MM.1S (cell line): Measurements from ENCODE around the gene RPSA.
"Not testable (repeated sequence)": the region's sequence is repeated elsewhere in the genome, so short reads cannot be mapped to it uniquely, and the experiment has no call there.

Experiments
- DNase-seq: peaks from one replicate; pipeline ENCODE4 v3.0.0-alpha.2; 2015
- H2AFZ ChIP-seq: fragments of 300-600 bp; sonication (generic); 2 replicates; pipeline ENCODE4 v1.6.0; 2016; ENCODE audit warnings: antibody characterized with exemption, low read length
- H3F3A ChIP-seq: fragments of 300-600 bp; sonication (generic); 2 replicates; pipeline ENCODE4 v1.6.1; 2016; ENCODE audit warnings: mild to moderate bottlenecking, antibody characterized with exemption, low read length, moderate library complexity, mixed read lengths; ENCODE audit not compliant: insufficient read depth
- H3K27ac ChIP-seq: fragments of 300-600 bp; sonication (generic); 2 replicates; pipeline ENCODE4 v1.5.1; 2016; ENCODE audit warnings: mild to moderate bottlenecking, low read length
- H3K27me3 ChIP-seq: fragments of 300-600 bp; sonication (generic); replicated peaks from 2 replicates; pipeline ENCODE4 v1.6.0; 2016; ENCODE audit warnings: low read length; ENCODE audit not compliant: insufficient read depth
- H3K36me3 ChIP-seq: fragments of 300-600 bp; sonication (generic); replicated peaks from 2 replicates; pipeline ENCODE4 v1.6.1; 2016; ENCODE audit warnings: mild to moderate bottlenecking, low read length, mixed read lengths; ENCODE audit not compliant: insufficient read depth
- H3K4me1 ChIP-seq: fragments of 300-600 bp; sonication (generic); 2 replicates; pipeline ENCODE4 v1.6.1; 2016; ENCODE audit warnings: low read length, mixed read lengths
- H3K4me2 ChIP-seq: fragments of 300-600 bp; sonication (generic); 2 replicates; pipeline ENCODE4 v1.6.0; 2016; ENCODE audit warnings: low read depth, low read length
- H3K4me3 ChIP-seq: fragments of 300-600 bp; sonication (generic); 2 replicates; pipeline ENCODE4 v1.5.1; 2016; ENCODE audit warnings: low read length, mixed read lengths
- H3K79me2 ChIP-seq: fragments of 300-600 bp; sonication (generic); 2 replicates; pipeline ENCODE4 v1.6.1; 2016; ENCODE audit warnings: mixed run types, low read length, mixed read lengths
- H3K9ac ChIP-seq: fragments of 300-600 bp; sonication (generic); 2 replicates; pipeline ENCODE4 v1.6.1; 2016; ENCODE audit warnings: low read length, mixed read lengths
- H3K9me2 ChIP-seq: fragments of 300-600 bp; sonication (generic); replicated peaks from 2 replicates; pipeline ENCODE4 v1.6.1; 2016; ENCODE audit warnings: mild to moderate bottlenecking, low read length, mixed read lengths; ENCODE audit not compliant: insufficient read depth
- H3K9me3 ChIP-seq: fragments of 300-600 bp; sonication (generic); replicated peaks from 2 replicates; pipeline ENCODE4 v1.6.1; 2016; ENCODE audit warnings: mild to moderate bottlenecking, low read length, mixed read lengths; ENCODE audit not compliant: insufficient read depth
- H4K20me1 ChIP-seq: fragments of 300-600 bp; sonication (generic); 2 replicates; pipeline ENCODE4 v1.6.1; 2016; ENCODE audit warnings: mild to moderate bottlenecking, low read length, moderate library complexity, mixed read lengths; ENCODE audit not compliant: insufficient read depth
- EZH2 ChIP-seq: fragments of 300-600 bp; sonication (generic); optimal IDR thresholded peaks from 2 replicates; pipeline ENCODE3; 2017; ENCODE audit warnings: low read depth, mild to moderate bottlenecking, antibody characterized with exemption, low read length, mixed read lengths
- EZH2phosphoT487 ChIP-seq: fragments of 300-600 bp; sonication (generic); IDR thresholded peaks from 2 replicates; pipeline ENCODE4 v1.6.1; 2018; ENCODE audit warnings: antibody characterized with exemption, low read length
- TF ChIP-seq, protein P1 (sequence below): fragments of 300-600 bp; sonication (generic); IDR thresholded peaks from 2 replicates; pipeline ENCODE4 v1.5.1; 2016; ENCODE audit warnings: antibody characterized with exemption, low read length, mixed read lengths

The RPSA gene

GRCh38 chr3:39449796-39450195 is 43.3 kb downstream of the RPSA start:
- H4K20me1 ChIP-seq: no peaks in the 10 kb centered on the region

GRCh38 chr3:39453134-39453533 is 46.6 kb downstream of the RPSA start:
- H3K79me2 ChIP-seq: no peaks in the 10 kb centered on the region
- no peaks in the 10 kb centered on the region for H3F3A ChIP-seq
- H4K20me1 ChIP-seq: no peaks in the 10 kb centered on the region
- no peak overlapping the region for H3K9ac ChIP-seq
- H3K27me3 ChIP-seq: no peaks in the 10 kb centered on the region
- no peaks in the 10 kb centered on the region for H3K4me1 ChIP-seq
- H3K9me3 ChIP-seq: no peaks in the 10 kb centered on the region
- H3K4me2 ChIP-seq: no peak overlapping the region
- no peak overlapping the region for H3K4me3 ChIP-seq
- DNase-seq: no peak
- H3K36me3 ChIP-seq: no peaks in the 10 kb centered on the region
- TF ChIP-seq EZH2 (no peak), EZH2phosphoT487 (no peak)
- TF ChIP-seq, protein P1, sequence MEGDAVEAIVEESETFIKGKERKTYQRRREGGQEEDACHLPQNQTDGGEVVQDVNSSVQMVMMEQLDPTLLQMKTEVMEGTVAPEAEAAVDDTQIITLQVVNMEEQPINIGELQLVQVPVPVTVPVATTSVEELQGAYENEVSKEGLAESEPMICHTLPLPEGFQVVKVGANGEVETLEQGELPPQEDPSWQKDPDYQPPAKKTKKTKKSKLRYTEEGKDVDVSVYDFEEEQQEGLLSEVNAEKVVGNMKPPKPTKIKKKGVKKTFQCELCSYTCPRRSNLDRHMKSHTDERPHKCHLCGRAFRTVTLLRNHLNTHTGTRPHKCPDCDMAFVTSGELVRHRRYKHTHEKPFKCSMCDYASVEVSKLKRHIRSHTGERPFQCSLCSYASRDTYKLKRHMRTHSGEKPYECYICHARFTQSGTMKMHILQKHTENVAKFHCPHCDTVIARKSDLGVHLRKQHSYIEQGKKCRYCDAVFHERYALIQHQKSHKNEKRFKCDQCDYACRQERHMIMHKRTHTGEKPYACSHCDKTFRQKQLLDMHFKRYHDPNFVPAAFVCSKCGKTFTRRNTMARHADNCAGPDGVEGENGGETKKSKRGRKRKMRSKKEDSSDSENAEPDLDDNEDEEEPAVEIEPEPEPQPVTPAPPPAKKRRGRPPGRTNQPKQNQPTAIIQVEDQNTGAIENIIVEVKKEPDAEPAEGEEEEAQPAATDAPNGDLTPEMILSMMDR: no peak
- no peaks in the 10 kb centered on the region for H3K9me2 ChIP-seq
- no peak overlapping the region for H3K27ac ChIP-seq
- no peak overlapping the region for H2AFZ ChIP-seq

More at GRCh38 chr3:39449796-39450195, 43.3 kb downstream of the RPSA start:
- Histone ChIP-seq H3K27ac (no peak overlapping the region), H3F3A (no peaks in the 10 kb centered on the region), H3K4me2 (no peak overlapping the region), H3K79me2 (no peaks in the 10 kb centered on the region), H3K4me1 (no peaks in the 10 kb centered on the region), H3K4me3 (no peak overlapping the region), H3K9ac (no peak overlapping the region), H2AFZ (no peak overlapping the region), H3K27me3 (no peaks in the 10 kb centered on the region), H3K36me3 (no peaks in the 10 kb centered on the region), H3K9me2 (no peaks in the 10 kb centered on the region), H3K9me3 (no peaks in the 10 kb centered on the region)
- TF ChIP-seq EZH2phosphoT487: no peak
- TF ChIP-seq EZH2: no peak
- TF ChIP-seq, protein P1: no peak
- DNase-seq: no peak

DNA sequence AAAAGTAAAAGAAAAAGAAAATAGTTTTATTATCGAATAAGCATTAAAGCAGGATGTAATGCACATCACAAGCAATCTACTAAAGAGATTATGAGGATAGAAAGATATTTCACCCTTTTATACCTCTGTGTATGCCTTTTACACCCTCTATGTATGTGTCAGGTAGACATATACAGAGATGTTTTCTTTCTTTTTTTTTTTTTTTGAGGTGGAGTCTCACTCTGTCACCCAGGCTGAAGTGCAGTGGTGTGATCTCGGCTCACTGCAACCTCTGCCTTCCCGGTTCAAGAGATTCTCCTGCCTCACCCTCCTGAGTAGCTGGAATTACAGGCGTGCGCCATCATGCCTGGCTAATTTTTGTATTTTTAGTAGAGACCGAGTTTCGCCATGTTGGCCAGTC is 47.4 kb downstream of the RPSA start:
- not testable (repeated sequence) for H3K4me3 ChIP-seq, H2AFZ ChIP-seq, H3K4me2 ChIP-seq, H3K27me3 ChIP-seq, H3K9me3 ChIP-seq, H4K20me1 ChIP-seq, H3K27ac ChIP-seq, H3K9ac ChIP-seq, H3K36me3 ChIP-seq, H3F3A ChIP-seq, H3K4me1 ChIP-seq, H3K79me2 ChIP-seq, H3K9me2 ChIP-seq, DNase-seq

DNA sequence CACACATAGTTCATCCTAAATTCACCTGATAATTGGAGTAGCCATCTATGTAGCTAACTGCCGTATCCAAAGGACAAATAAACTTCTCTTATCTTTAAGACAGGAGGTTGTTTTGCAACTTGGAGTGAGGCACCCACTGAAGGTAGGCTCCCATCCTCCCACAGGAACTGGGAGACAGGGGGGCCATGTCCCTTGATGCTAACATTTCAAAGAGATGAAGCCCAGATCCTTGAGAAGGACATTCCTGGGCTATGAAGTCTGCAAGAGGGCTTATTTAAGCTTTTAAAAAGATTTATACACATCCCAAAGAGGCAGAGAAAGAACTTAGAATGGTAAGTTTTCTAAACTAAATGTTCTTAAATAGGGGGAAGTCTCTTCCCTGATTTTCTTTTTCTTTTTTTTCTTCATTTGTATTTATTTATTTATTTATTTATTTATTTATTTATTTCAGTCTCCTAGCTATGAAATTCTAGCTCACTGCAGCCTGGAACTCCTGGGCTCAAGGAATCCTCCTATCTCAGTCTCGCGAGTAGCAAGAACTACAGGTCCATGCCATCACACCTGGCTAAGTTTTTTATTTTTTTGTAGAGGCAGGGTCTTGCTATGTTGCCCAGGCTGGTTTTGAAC is 48.2 kb downstream of the RPSA start:
- H3K4me3 ChIP-seq: no peak overlapping the region
- no peak overlapping the region for H3K9ac ChIP-seq
- no peaks in the 10 kb centered on the region for H3K9me2 ChIP-seq
- no peaks in the 10 kb centered on the region for H3K9me3 ChIP-seq
- no peak for DNase-seq
- H3F3A ChIP-seq: no peaks in the 10 kb centered on the region
- H4K20me1 ChIP-seq: no peaks in the 10 kb centered on the region
- H3K36me3 ChIP-seq: no peaks in the 10 kb centered on the region
- no peaks in the 10 kb centered on the region for H3K27me3 ChIP-seq
- H3K4me1 ChIP-seq: no peaks in the 10 kb centered on the region
- no peak overlapping the region for H3K4me2 ChIP-seq
- TF ChIP-seq EZH2 (no peak), EZH2phosphoT487 (no peak)
- TF ChIP-seq, protein P1: no peak
- no peak overlapping the region for H3K27ac ChIP-seq
- no peak overlapping the region for H2AFZ ChIP-seq
- no peaks in the 10 kb centered on the region for H3K79me2 ChIP-seq
